ENCODE data around the gene MUS81.
"Not testable (repeated sequence)": the region's sequence is repeated elsewhere in the genome, so short reads cannot be mapped to it uniquely, and the experiment has no call there.

The MUS81 gene

GRCh38 chr11:65887723-65888162, 27.5 kb downstream of the MUS81 start:
- peak overlapping the region; percentile 89 to 91 for H3K9ac ChIP-seq (ENCODE audit: low read length in 2 of 2)
- H3K9me3 ChIP-seq (ENCODE audit: control insufficient read depth in 2 of 2, low read length in 2 of 2): no peaks in the 10 kb centered on the region
- H3K27ac ChIP-seq (ENCODE audit: low read length): peak overlapping the region; percentile 99
- peak overlapping the region; percentile 89 to 93 for H3K4me3 ChIP-seq (ENCODE audit: low read length in 2 of 2)
- no peaks in the 10 kb centered on the region for H3K27me3 ChIP-seq (ENCODE audit: control insufficient read depth in 1 of 2, insufficient read depth in 2 of 2, low read length in 2 of 2)
- peaks cover 16 to 22% of the 10 kb centered on the region in 2 donors for H3K36me3 ChIP-seq (ENCODE audit: control insufficient read depth in 2 of 2, insufficient read depth in 2 of 2, low read length in 2 of 2)
- H3K4me1 ChIP-seq (ENCODE audit: control insufficient read depth, insufficient read depth, low read length): peaks cover 68% of the 10 kb centered on the region

GRCh38 chr11:65888163-65888814, 28.1 kb downstream of the MUS81 start, which contains the start of gene FIBP:
Gene FIBP, minus strand, starts transcription at chr11:65888471. Its CDS starts 53 bp downstream, at chr11:65888418.
- Histone ChIP-seq H3K27me3 (ENCODE audit: control insufficient read depth in 1 of 2, insufficient read depth in 2 of 2, low read length in 2 of 2) (no peaks in the 10 kb centered on the region), H3K4me3 (ENCODE audit: low read length in 2 of 2) (peak within 1 kb of the TSS; percentile 89 to 93), H3K9me3 (ENCODE audit: control insufficient read depth in 2 of 2, low read length in 2 of 2) (no peaks in the 10 kb centered on the region), H3K27ac (ENCODE audit: low read length) (peak within 1 kb of the TSS; percentile 99), H3K4me1 (ENCODE audit: control insufficient read depth, insufficient read depth, low read length) (peaks cover 73% of the 10 kb centered on the region), H3K9ac (ENCODE audit: low read length in 2 of 2) (peak within 1 kb of the TSS; percentile 90 to 91), H3K36me3 (ENCODE audit: control insufficient read depth in 2 of 2, insufficient read depth in 2 of 2, low read length in 2 of 2) (peaks cover 15 to 19% of the 10 kb centered on the region in 2 donors)

GRCh38 chr11:65890324-65891218, 30.3 kb downstream of the MUS81 start, which contains the start of gene CCDC85B:
Gene CCDC85B, plus strand, starts transcription at chr11:65890673. Its CDS starts 111 bp downstream, at chr11:65890784.
- Histone ChIP-seq H3K4me1 (ENCODE audit: control insufficient read depth, insufficient read depth, low read length) (peaks cover 64% of the 10 kb centered on the region), H3K4me3 (ENCODE audit: low read length in 2 of 2) (peak within 1 kb of the TSS; percentile 73 to 93), H3K9me3 (ENCODE audit: control insufficient read depth in 2 of 2, low read length in 2 of 2) (no peaks in the 10 kb centered on the region), H3K27me3 (ENCODE audit: control insufficient read depth in 1 of 2, insufficient read depth in 2 of 2, low read length in 2 of 2) (no peaks in the 10 kb centered on the region), H3K9ac (ENCODE audit: low read length in 2 of 2) (peak within 1 kb of the TSS; percentile 91 to 92), H3K27ac (ENCODE audit: low read length) (peak within 1 kb of the TSS; percentile 99), H3K36me3 (ENCODE audit: control insufficient read depth in 2 of 2, insufficient read depth in 2 of 2, low read length in 2 of 2) (peaks cover 4 to 8% of the 10 kb centered on the region in 2 donors)

- H3K27me3 ChIP-seq (ENCODE audit: control insufficient read depth in 1 of 2, insufficient read depth in 2 of 2, low read length in 2 of 2): no peaks in the 10 kb centered on the region
- peak overlapping the region; percentile 73 to 93 for H3K4me3 ChIP-seq (ENCODE audit: low read length in 2 of 2)
- H3K9ac ChIP-seq (ENCODE audit: low read length in 2 of 2): peak overlapping the region; percentile 75 to 80
- no peaks in the 10 kb centered on the region for H3K9me3 ChIP-seq (ENCODE audit: control insufficient read depth in 2 of 2, low read length in 2 of 2)
- H3K27ac ChIP-seq (ENCODE audit: low read length): peak overlapping the region; percentile 99
- peaks cover 0 to 4% of the 10 kb centered on the region in 2 donors for H3K36me3 ChIP-seq (ENCODE audit: control insufficient read depth in 2 of 2, insufficient read depth in 2 of 2, low read length in 2 of 2)
- H3K4me1 ChIP-seq (ENCODE audit: control insufficient read depth, insufficient read depth, low read length): peaks cover 64% of the 10 kb centered on the region
Observed at GRCh38 chr11:65891219-65892136, 31.2 kb downstream of the MUS81 start.

- H3K27me3 ChIP-seq (ENCODE audit: control insufficient read depth in 1 of 2, insufficient read depth in 2 of 2, low read length in 2 of 2); H3K36me3 ChIP-seq (ENCODE audit: control insufficient read depth in 2 of 2, insufficient read depth in 2 of 2, low read length in 2 of 2); H3K9me3 ChIP-seq (ENCODE audit: control insufficient read depth in 2 of 2, low read length in 2 of 2): not testable (repeated sequence)
- Histone ChIP-seq H3K27ac (ENCODE audit: low read length) (peak overlapping the region; percentile 99), H3K4me3 (ENCODE audit: low read length in 2 of 2) (peak overlapping the region; percentile 73 to 93), H3K4me1 (ENCODE audit: control insufficient read depth, insufficient read depth, low read length) (peaks cover 61% of the 10 kb centered on the region), H3K9ac (ENCODE audit: low read length in 2 of 2) (peak overlapping the region; percentile 75 to 80)
Observed at GRCh38 chr11:65892137-65892540, 31.9 kb downstream of the MUS81 start.

- peak overlapping the region; percentile 18 to 93 for H3K4me3 ChIP-seq (ENCODE audit: low read length in 2 of 2)
- peaks cover 55% of the 10 kb centered on the region for H3K4me1 ChIP-seq (ENCODE audit: control insufficient read depth, insufficient read depth, low read length)
- H3K36me3 ChIP-seq (ENCODE audit: control insufficient read depth in 2 of 2, insufficient read depth in 2 of 2, low read length in 2 of 2): no peaks in the 10 kb centered on the region
- no peaks in the 10 kb centered on the region for H3K27me3 ChIP-seq (ENCODE audit: control insufficient read depth in 1 of 2, insufficient read depth in 2 of 2, low read length in 2 of 2)
- H3K9ac ChIP-seq (ENCODE audit: low read length in 2 of 2): no peak overlapping the region
- H3K27ac ChIP-seq (ENCODE audit: low read length): peak overlapping the region; percentile 99
- no peaks in the 10 kb centered on the region for H3K9me3 ChIP-seq (ENCODE audit: control insufficient read depth in 2 of 2, low read length in 2 of 2)
Observed at GRCh38 chr11:65892661-65893317, 32.6 kb downstream of the MUS81 start.

GRCh38 chr11:65894034-65894591, 33.9 kb downstream of the MUS81 start:
- no peaks in the 10 kb centered on the region for H3K9me3 ChIP-seq (ENCODE audit: control insufficient read depth in 2 of 2, low read length in 2 of 2)
- H3K36me3 ChIP-seq (ENCODE audit: control insufficient read depth in 2 of 2, insufficient read depth in 2 of 2, low read length in 2 of 2): no peaks in the 10 kb centered on the region
- peaks cover 0 to 2% of the 10 kb centered on the region in 2 donors for H3K27me3 ChIP-seq (ENCODE audit: control insufficient read depth in 1 of 2, insufficient read depth in 2 of 2, low read length in 2 of 2)
- H3K4me1 ChIP-seq (ENCODE audit: control insufficient read depth, insufficient read depth, low read length): peaks cover 44% of the 10 kb centered on the region
- peak overlapping the region in 1 of 2 donors; percentile 74 for H3K9ac ChIP-seq (ENCODE audit: low read length in 2 of 2)
- H3K27ac ChIP-seq (ENCODE audit: low read length): peak overlapping the region; percentile 85
- H3K4me3 ChIP-seq (ENCODE audit: low read length in 2 of 2): no peak overlapping the region

- Histone ChIP-seq H3K36me3 (ENCODE audit: control insufficient read depth in 2 of 2, insufficient read depth in 2 of 2, low read length in 2 of 2) (no peaks in the 10 kb centered on the region), H3K9ac (ENCODE audit: low read length in 2 of 2) (no peak overlapping the region), H3K27ac (ENCODE audit: low read length) (no peak overlapping the region), H3K9me3 (ENCODE audit: control insufficient read depth in 2 of 2, low read length in 2 of 2) (no peaks in the 10 kb centered on the region), H3K27me3 (ENCODE audit: control insufficient read depth in 1 of 2, insufficient read depth in 2 of 2, low read length in 2 of 2) (peaks cover 0 to 11% of the 10 kb centered on the region in 2 donors), H3K4me3 (ENCODE audit: low read length in 2 of 2) (no peak overlapping the region), H3K4me1 (ENCODE audit: control insufficient read depth, insufficient read depth, low read length) (peaks cover 45% of the 10 kb centered on the region)
Observed at GRCh38 chr11:65895482-65895981, 35.3 kb downstream of the MUS81 start.
